NCI-H187 treated with DMSO at 0.1 percent for 48 hours (cell line): ENCODE results near the gene SLC25A24.

Source experiments
- DNase-seq: peaks from one replicate; lab custom pipeline; 2025; lab: John Stamatoyannopoulos, UW

Gene SLC25A24

GRCh38 chr1:108097018-108097417 lies 103.1 kb downstream of the SLC25A24 start:
- no peak for DNase-seq

GRCh38 chr1:108096089-108096488 lies 104.1 kb downstream of the SLC25A24 start:
- no peak for DNase-seq

GRCh38 chr1:108089477-108089876 lies 110.7 kb downstream of the SLC25A24 start:
- no peak for DNase-seq

GRCh38 chr1:108085628-108086027 lies 114.5 kb downstream of the SLC25A24 start:
- no peak for DNase-seq

GRCh38 chr1:108084866-108085477 lies 115.2 kb downstream of the SLC25A24 start:
- no peak for DNase-seq
